Keratinocyte (primary cell): Measurements from ENCODE around the gene ELMOD1. TPM values are rescaled to one million over a fixed set of nuclear protein-coding genes. Genes with fewer than 3 reads are reported as not detected.
A peak's percentile ranks its signal among the peaks of the same experiment; 100 is the strongest.

Experiments used
- DNase-seq: peaks from one replicate; pipeline ENCODE4 v3.0.0-alpha.2; 2011; ENCODE audit warnings: low read depth, missing footprints, low spot score
- FAIRE-seq: peaks from 2 replicates; lab custom pipeline; 2011; peaks lifted over from hg19 to GRCh38; lab: Jason Lieb, UNC
- H2AFZ ChIP-seq: 2 replicates; pipeline ENCODE4 v1.6.0; 2012; ENCODE audit warnings: low read length, control low read depth, inconsistent platforms; ENCODE audit not compliant: control insufficient read depth
- H3K27ac ChIP-seq: 2 replicates; pipeline ENCODE4 v1.5.1; 2011; ENCODE audit warnings: low read length; ENCODE audit not compliant: control insufficient read depth, insufficient read depth
- H3K27me3 ChIP-seq: 3 replicates; pipeline ENCODE4 v1.6.0; 2011; ENCODE audit warnings: low read length; ENCODE audit not compliant: control insufficient read depth, insufficient read depth; ENCODE audit errors: extremely low read depth
- H3K36me3 ChIP-seq, 2 experiments: 2 replicates in 1 of 2; 3 replicates in 1 of 2; pipeline ENCODE4 v1.5.1; 2011; ENCODE audit warnings: low read length in 2 of 2, mild to moderate bottlenecking in 1 of 2; ENCODE audit not compliant: control insufficient read depth in 2 of 2, insufficient read depth in 2 of 2; ENCODE audit errors: extremely low read depth in 1 of 2
- H3K4me1 ChIP-seq: 3 replicates; pipeline ENCODE4 v1.5.1; 2011; ENCODE audit warnings: low read length; ENCODE audit not compliant: control insufficient read depth, insufficient read depth; ENCODE audit errors: extremely low read depth
- H3K4me2 ChIP-seq: 3 replicates; pipeline ENCODE4 v1.6.0; 2011; ENCODE audit warnings: low read depth, low read length; ENCODE audit not compliant: control insufficient read depth, insufficient read depth; ENCODE audit errors: extremely low read depth
- H3K4me3 ChIP-seq, 3 experiments: fragments of 200-600 bp in 1 of 3; sonication (generic) in 1 of 3; 2 replicates in 2 of 3; 3 replicates in 1 of 3; pipeline ENCODE4 v1.5.1; 2011 to 2016; ENCODE audit warnings: low read length in 3 of 3, mild to moderate bottlenecking in 3 of 3, control low read depth in 2 of 3, inconsistent platforms in 1 of 3, low read depth in 1 of 3, mixed read lengths in 1 of 3, mixed run types in 1 of 3, moderate library complexity in 1 of 3; ENCODE audit not compliant: control insufficient read depth in 2 of 3, insufficient read depth in 2 of 3; ENCODE audit errors: extremely low read depth in 1 of 3
- H3K79me2 ChIP-seq: 2 replicates; pipeline ENCODE4 v1.6.0; 2012; ENCODE audit warnings: low read length; ENCODE audit not compliant: control insufficient read depth, insufficient read depth
- H3K9ac ChIP-seq: 3 replicates; pipeline ENCODE4 v1.6.0; 2011; ENCODE audit warnings: low read length; ENCODE audit not compliant: control insufficient read depth, insufficient read depth; ENCODE audit errors: extremely low read depth
- H3K9me1 ChIP-seq: 3 replicates; pipeline ENCODE4 v1.6.0; 2011; ENCODE audit warnings: low read length; ENCODE audit not compliant: control insufficient read depth, insufficient read depth; ENCODE audit errors: extremely low read depth
- H3K9me3 ChIP-seq: 2 replicates; pipeline ENCODE4 v1.5.1; 2012; ENCODE audit warnings: low read depth, low read length; ENCODE audit not compliant: control insufficient read depth
- H4K20me1 ChIP-seq: 3 replicates; pipeline ENCODE4 v1.6.0; 2011; ENCODE audit warnings: low read length; ENCODE audit not compliant: control insufficient read depth, insufficient read depth; ENCODE audit errors: extremely low read depth
- CTCF ChIP-seq, 3 experiments: IDR thresholded peaks in 1 of 3; conservative IDR thresholded peaks in 1 of 3; optimal IDR thresholded peaks in 1 of 3; 2 replicates in 2 of 3; 3 replicates in 1 of 3; pipeline versions ENCODE3 to v1.5.1; 2011; ENCODE audit warnings: low read length in 3 of 3, mild to moderate bottlenecking in 3 of 3, moderate library complexity in 2 of 3, control low read depth in 1 of 3, inconsistent platforms in 1 of 3; ENCODE audit not compliant: insufficient read depth in 2 of 3; ENCODE audit errors: extremely low read depth in 1 of 3
- EZH2 ChIP-seq: IDR thresholded peaks from one replicate; pipeline ENCODE4 v1.6.1; 2012; ENCODE audit warnings: inconsistent platforms, mild to moderate bottlenecking, low read length, moderate library complexity
- dilution Hi-C: fragments of 300-500 bp; cut with MboI; formaldehyde crosslinking; loops from one replicate; pipeline ENCODE4 v1.7.0; 2020; ENCODE audit warnings: low sequenced_read_pairs; ENCODE audit not compliant: extremely low pct_ligation_motif_present
- polyA plus RNA-seq, 5 experiments: library from polyadenylated mRNA; depleted of rRNA in 3 of 5; stranded (reverse) in 3 of 5; stranded (forward) in 1 of 5; unstranded in 1 of 5; fragments of >200 nt; gene quantifications; 1 replicate in 1 of 5; 2 replicates in 3 of 5; 3 replicates in 1 of 5; pipeline versions ENCODE4 v1.2.1 to v1.2.3, GENCODE V29; 2011 to 2012; ENCODE audit warnings: missing spikeins in 2 of 5, low read depth in 1 of 5, low replicate concordance in 1 of 5

Gene ELMOD1
- polyA plus RNA-seq, 1 donor (not counting 4 experiments of a cell fraction or from before 2014, with no cell fraction given), result 0.63 TPM

GRCh38 chr11:107587306-107587979 lies 3.5 kb upstream of the ELMOD1 start:
- Histone ChIP-seq H3K9me3 (no peaks in the 10 kb centered on the region), H3K27me3 (peaks cover 22% of the 10 kb centered on the region), H3K9ac (no peak overlapping the region), H3K27ac (no peak overlapping the region), H4K20me1 (no peaks in the 10 kb centered on the region), H2AFZ (no peak overlapping the region), H3K4me1 (peaks cover 13% of the 10 kb centered on the region), H3K36me3 (no peaks in the 10 kb centered on the region), H3K4me3 (no peak overlapping the region), H3K4me2 (no peak overlapping the region), H3K79me2 (no peaks in the 10 kb centered on the region), H3K9me1 (no peaks in the 10 kb centered on the region)
- DNase-seq (no peak), FAIRE-seq (no peak)
- TF ChIP-seq CTCF (optimal IDR thresholded peaks at IDR 0.05 in 1 of 3, IDR thresholded peaks at IDR 0.05 in 1 of 3, conservative IDR thresholded peaks at IDR 0.05 in 1 of 3; ENCODE audit: extremely low read depth in 1 of 3, insufficient read depth in 2 of 3, low read length in 3 of 3) (no peak), EZH2 (no peak)
- dilution Hi-C loops, result no loop called here

GRCh38 chr11:107591378-107592230 lies 657 bp downstream of the ELMOD1 start:
- TF ChIP-seq EZH2 (peak; percentile 73), CTCF (optimal IDR thresholded peaks at IDR 0.05 in 1 of 3, IDR thresholded peaks at IDR 0.05 in 1 of 3, conservative IDR thresholded peaks at IDR 0.05 in 1 of 3; ENCODE audit: extremely low read depth in 1 of 3, insufficient read depth in 2 of 3, low read length in 3 of 3) (no peak)
- no peaks in the 10 kb centered on the region for H3K79me2 ChIP-seq
- H3K9me3 ChIP-seq, result no peaks in the 10 kb centered on the region
- H3K4me3 ChIP-seq, result peak overlapping the region; percentile 35 to 75 (median 51)
- H3K27ac ChIP-seq, result no peak overlapping the region
- no peaks in the 10 kb centered on the region for H3K9me1 ChIP-seq
- FAIRE-seq, result no peak
- peaks cover 28% of the 10 kb centered on the region for H3K27me3 ChIP-seq
- no peaks in the 10 kb centered on the region for H4K20me1 ChIP-seq
- H2AFZ ChIP-seq, result peak overlapping the region; percentile 95
- no peaks in the 10 kb centered on the region for H3K36me3 ChIP-seq
- dilution Hi-C loops, result no loop called here
- peak overlapping the region; percentile 88 for H3K4me2 ChIP-seq
- peaks cover 8% of the 10 kb centered on the region for H3K4me1 ChIP-seq
- DNase-seq, result no peak
- peak overlapping the region; percentile 3 for H3K9ac ChIP-seq
